ENCODE results near the gene DCC.

- TF ChIP-seq, protein P1, sequence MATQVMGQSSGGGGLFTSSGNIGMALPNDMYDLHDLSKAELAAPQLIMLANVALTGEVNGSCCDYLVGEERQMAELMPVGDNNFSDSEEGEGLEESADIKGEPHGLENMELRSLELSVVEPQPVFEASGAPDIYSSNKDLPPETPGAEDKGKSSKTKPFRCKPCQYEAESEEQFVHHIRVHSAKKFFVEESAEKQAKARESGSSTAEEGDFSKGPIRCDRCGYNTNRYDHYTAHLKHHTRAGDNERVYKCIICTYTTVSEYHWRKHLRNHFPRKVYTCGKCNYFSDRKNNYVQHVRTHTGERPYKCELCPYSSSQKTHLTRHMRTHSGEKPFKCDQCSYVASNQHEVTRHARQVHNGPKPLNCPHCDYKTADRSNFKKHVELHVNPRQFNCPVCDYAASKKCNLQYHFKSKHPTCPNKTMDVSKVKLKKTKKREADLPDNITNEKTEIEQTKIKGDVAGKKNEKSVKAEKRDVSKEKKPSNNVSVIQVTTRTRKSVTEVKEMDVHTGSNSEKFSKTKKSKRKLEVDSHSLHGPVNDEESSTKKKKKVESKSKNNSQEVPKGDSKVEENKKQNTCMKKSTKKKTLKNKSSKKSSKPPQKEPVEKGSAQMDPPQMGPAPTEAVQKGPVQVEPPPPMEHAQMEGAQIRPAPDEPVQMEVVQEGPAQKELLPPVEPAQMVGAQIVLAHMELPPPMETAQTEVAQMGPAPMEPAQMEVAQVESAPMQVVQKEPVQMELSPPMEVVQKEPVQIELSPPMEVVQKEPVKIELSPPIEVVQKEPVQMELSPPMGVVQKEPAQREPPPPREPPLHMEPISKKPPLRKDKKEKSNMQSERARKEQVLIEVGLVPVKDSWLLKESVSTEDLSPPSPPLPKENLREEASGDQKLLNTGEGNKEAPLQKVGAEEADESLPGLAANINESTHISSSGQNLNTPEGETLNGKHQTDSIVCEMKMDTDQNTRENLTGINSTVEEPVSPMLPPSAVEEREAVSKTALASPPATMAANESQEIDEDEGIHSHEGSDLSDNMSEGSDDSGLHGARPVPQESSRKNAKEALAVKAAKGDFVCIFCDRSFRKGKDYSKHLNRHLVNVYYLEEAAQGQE (IDR thresholded peaks at IDR 0.05; ENCODE audit: unreplicated experiment), result no peak
- TF ChIP-seq POLR2AphosphoS5 (IDR thresholded peaks at IDR 0.05; ENCODE audit: low read depth), result no peak
Measured at GRCh38 chr18:52824126-52824525, 484.1 kb downstream of the DCC start.

Measured in GM23338 (cell line).